Right lung (tissue), 5 donors: ENCODE results near the gene NFIX. TPM values are rescaled to one million over a fixed set of nuclear protein-coding genes. Genes with fewer than 3 reads are reported as not detected.

Source experiments
- DNase-seq, 2 donors: peaks; one replicate each; pipeline ENCODE4 v3.0.0-alpha.2; 2013
- polyA plus RNA-seq, 5 donors: library from polyadenylated mRNA; unstranded; fragments of 120-200 nt; gene quantifications; one replicate each; pipeline versions ENCODE4 v1.2.1 to v1.2.3, GENCODE V29; 2013; ENCODE audit warnings: inconsistent platforms in 1 of 5, low replicate concordance in 1 of 5; ENCODE audit not compliant: insufficient read length in 5 of 5, insufficient read depth in 1 of 5

The NFIX gene
- polyA plus RNA-seq, 5 donors: 83.6 to 141 (median 101) TPM

DNA sequence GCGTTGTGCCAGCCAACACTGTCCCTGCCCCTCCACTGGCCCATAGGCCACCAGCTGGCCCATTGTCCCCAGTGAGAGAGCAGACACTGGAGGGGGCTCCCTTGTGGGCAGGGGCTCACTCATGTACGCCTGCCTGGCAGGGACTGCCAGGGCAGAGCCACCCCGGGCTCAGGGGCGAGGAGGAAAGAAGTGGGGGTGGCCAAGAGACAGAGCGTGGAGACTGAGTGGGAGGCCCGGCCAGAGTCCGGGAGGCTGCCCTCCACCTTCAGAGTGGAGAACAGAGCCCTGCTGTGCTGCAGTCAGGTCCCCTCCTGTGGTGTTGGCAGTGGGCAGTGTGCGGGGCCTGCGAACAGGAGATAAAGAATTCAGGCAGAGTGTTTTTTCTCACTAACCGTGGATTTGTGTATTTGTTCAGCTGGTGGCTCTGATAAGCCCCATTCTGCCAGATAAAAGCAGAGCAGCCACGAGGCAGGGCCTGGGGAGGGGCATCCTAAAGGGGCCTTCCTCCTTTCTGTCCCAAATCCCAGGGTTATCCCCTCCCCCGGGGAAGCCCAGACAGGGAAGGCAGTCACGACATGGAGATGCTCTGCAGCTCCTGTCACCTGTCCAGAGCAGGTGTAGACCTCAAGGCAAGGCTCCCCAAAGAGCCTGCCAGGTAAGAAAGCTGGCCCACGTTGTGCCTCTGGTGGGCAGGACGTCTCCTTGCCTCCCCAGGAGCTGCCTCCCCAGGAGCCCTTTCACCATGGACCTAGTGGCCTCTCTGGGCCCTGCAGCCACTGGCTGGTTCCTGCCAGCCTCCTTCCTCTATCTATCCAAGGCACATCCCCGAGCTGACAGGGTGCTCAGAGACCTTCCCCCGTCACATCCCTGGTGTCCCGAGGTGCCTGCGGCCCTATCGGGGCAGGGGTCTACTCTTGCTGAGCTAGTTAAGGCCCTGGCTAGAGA is 74.4 kb downstream of the NFIX start:
- DNase-seq: no peak

DNA sequence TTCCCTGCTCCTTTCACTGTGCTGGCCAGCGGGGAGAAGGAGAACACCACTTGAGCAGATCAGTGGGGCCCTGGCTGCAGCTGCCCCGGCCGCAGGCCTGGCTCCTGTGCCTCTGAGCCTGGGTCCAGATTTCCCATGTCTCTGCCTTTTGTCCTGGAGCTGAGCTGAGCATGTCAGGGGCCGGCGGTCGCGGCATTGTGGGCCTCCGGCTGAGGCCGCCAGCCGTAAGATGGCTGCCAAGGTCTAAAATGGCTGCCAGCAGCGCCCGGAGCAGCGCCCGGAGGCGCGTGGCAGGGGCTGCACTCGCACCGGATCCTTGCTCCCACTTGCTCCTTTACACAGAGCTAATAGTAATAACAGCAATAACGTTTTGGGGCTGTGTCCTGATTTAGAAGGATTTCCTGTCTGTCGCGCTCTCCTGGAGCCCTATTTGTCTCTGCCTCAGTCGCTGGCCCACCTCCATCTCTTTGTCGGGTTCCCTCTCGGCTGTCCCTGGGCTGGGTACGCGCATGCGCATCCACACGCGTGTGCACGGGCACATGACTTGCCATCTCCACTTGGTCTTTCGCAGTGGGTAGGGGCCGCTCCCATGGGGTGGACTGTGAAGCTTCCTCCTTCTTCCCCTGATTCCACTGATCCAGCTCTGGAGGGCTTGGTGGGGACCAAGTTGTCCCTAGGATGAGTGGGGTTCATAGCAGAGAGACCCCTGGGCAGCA is 75.3 kb downstream of the NFIX start:
- no peak for DNase-seq

DNA sequence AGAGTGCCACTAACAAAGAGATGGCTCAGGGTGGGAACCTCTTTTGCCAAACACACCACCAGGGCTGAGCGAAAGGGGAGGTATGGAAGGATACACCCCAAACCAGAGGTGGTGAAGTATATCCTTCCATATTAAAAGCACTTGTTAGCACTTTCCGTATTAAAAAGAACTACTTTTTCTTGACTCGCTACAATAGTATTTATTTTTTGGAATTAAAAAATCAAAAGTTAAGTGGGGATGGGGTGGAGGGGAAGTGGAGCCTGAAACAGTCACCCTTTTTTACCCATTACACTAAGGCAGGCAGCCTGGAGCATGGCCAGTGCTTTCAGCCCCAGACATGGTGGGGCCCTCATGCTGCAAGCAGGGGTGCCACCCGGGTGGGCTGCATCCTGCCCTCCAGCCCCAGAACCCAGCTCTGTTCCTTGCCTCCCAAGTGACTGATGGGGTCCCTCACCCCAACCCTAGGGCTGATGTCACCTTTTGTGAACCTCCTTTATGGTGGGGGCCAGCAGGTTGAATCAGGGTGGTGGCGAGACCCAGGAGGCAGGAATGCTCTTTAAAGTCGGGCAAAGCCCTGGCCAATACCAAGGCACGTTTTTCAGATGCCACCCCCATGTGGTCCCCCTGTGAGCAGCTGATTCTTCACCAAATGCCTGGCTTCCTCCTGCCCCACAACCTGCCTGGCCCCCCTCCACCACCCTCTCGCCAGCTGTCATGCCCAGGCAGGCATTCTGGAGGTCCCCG is 76.3 kb downstream of the NFIX start:
- no peak for DNase-seq

- DNase-seq: no peak
These were observed 77.1 kb downstream of the NFIX start for GRCh38 chr19:13072188-13072908.

GRCh38 chr19:13073263-13073662 is 78.0 kb downstream of the NFIX start:
- DNase-seq: no peak

- DNase-seq: no peak
These were observed 79.1 kb downstream of the NFIX start for GRCh38 chr19:13074378-13074777.

- DNase-seq: no peak
These were observed 81.0 kb downstream of the NFIX start for GRCh38 chr19:13076320-13076719.

DNA sequence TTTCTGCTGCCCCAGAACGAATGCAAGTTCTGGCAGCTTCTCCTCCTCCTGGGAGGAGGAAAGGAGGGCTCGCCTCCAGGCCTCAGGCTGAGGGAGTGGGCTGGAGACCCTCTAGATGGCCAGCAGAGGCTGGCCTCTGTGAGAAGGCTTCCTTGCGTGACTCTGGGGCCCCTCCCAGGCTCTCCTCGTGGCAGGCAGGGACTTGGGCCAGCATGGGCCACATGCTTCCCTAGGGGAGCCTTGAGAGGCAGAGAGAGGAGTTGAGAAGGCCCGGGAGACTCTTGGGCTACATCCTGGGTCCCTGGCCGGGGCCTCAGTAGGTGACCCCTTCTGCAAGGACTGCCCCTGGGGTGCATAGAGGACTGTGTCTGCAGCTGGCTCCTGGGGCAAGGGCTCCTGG is 81.5 kb downstream of the NFIX start:
- DNase-seq: no peak

DNA sequence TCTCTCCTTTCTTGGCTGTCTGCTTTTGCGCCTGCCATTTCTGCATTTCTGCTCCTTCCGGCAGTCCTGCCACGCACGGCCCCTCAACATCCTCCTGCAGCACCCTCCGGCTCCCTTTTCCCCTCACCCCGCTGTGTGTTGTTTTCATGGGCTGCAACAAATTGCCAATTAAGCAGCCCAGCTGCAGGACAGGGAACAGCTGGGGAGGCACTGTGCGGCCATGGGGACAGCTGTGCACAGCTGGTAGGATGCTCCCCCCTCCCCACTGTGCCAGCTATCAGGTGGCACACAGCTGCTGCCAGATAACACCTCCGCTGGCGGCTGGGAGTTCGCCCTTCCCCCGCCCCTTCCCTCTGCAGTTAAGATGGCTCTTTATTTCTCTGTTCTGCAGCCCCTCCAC is 82.0 kb downstream of the NFIX start:
- DNase-seq: no peak

DNA sequence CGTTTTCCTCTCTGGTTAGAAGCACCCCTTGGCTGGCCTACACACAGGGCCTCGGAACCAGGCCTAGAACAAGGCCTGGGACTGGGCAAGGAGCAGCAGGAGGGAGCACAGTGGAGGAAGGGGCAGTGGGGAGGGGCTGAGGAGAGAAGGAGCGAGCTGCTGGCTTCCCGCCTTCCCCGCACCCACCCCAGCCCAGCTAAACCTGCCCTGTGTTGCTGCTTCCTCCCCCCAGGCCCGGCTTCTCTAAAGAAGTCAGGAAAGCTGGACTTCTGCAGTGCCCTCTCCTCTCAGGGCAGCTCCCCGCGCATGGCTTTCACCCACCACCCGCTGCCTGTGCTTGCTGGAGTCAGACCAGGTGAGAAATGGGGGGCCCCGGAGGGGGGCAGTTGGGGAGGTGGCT is 83.1 kb downstream of the NFIX start:
- DNase-seq: no peak

DNA sequence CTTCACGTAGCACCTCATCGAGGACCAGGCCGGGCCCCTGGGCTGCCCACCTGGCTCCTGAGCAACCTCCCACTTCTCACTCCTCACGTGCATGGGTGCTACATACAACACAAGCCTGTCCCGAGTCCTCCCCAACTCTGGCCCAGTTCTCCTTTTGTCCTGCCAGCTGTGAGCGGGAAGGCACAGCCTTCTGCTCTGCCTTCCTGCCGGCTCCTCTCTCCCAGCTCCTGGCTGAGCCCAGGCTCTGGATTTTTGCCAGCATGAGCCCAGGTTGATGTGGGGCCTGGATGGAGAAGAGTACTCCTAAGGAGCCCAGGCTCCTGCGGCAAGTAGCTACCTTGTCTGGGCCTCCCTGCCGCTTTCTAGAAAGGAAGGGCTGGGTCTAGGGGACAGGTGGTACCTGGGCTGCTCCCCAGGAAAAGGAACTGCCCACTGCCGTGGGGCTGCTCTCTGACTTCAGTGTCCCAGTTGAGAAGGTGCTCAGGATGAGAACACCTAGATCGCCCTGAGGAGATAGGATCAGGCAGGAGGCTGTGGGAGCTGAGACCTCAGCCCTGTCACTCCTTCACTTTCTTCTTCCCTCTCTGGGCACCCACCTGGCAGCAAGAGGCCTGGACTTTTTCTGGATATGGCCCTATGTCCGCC is 83.7 kb downstream of the NFIX start:
- no peak for DNase-seq

DNA sequence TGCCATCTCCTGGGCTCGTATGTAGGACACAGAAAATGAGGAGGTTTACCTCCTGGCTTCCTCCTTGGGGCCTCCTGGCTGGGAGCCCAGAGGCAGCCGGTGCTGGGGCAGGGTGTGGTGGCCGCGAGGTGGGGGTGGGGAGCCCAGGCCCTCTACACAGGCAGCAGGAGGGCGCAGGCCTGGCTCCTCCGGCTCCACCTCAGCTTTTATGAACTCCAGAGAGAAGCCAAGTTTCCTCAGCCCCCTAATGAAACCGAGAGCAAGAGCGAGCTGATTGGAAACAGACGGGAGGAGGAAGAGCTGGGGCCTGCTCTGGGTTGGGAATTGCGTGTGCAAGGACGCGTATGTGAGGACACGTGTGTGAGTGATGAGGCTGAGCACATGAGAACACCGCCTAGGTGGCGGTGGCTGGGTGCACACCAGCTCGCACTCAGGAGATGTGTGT is 84.3 kb downstream of the NFIX start:
- DNase-seq: no peak

DNA sequence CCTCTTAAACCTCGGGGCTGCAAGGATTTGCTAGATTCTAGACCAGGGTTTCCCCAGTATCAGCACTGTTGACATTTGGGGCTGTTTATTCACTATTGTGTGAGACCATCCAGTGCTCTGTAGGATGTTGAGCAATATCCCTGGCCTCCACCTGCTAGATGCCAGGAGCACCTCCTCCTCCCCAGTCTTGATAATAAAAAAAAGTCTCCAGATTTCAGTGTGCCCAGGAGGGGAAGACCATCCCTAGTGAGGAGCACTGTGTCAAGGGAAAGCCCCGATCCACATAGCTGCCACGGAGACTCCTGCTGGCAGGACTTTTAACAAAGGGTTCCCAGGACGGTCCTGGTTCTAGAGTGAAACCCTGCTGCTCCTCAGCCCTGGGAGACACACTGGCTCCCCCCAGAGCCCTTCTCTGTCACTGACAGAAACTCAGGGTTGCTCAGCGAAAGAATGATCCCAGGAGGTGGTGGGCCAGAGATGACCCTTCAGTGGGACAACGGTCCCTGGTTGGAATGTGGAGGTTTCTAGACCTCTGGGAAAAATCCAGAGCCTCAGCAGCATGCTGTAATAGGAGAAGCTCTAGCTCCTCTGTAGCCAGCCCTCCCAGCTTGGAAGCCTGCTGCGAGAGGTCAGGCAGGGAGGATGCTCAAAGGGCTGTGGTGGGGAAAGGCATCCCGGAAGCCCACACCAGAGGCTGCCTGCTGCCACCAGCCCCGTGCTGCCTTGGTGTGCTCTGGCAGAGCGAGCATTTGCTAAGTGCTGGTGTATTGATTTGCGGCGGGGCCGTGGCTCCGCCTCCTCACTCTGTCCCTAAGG is 87.1 kb downstream of the NFIX start:
- no peak for DNase-seq

DNA sequence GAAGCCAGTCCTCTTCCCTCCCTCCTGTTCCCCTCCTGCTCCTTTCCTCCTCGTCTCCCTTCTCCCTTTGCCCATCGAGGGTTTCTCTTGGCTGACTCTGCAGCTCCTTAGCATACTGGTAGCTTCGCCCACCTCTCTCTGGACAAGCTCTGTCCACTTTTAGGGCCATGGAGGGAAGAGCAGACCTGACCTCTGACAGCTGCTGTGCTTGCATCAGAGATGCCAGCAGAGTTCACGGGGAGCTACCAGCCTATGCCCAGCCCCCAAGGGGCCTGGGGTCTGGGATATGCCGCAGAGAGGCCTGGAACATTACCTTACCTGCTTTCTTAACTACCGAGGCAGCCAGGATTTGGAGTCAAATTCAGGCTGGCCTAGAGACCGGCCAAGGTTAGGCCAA is 87.7 kb downstream of the NFIX start:
- no peak for DNase-seq

DNA sequence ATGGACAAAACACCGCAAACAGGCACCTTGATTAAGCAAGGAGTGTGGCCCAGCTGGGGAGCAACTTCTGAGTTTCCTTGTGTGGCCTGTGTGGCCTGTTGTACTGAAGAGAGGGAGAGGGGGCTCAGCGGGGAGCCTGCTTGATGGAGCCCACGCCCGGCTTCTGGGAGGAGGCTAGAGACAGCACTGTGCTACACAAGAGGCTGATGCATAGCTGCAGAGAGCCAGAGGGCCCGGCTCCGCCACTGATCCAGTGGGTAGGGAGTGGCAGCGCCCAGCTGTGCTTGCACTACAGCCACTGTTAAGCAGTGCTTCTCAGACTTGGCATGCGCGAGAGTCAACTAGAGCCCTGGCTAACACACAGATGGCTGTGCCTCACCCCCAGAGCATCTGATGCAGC is 88.4 kb downstream of the NFIX start:
- DNase-seq: no peak

GRCh38 chr19:13085666-13086065 is 90.4 kb downstream of the NFIX start:
- no peak for DNase-seq

DNA sequence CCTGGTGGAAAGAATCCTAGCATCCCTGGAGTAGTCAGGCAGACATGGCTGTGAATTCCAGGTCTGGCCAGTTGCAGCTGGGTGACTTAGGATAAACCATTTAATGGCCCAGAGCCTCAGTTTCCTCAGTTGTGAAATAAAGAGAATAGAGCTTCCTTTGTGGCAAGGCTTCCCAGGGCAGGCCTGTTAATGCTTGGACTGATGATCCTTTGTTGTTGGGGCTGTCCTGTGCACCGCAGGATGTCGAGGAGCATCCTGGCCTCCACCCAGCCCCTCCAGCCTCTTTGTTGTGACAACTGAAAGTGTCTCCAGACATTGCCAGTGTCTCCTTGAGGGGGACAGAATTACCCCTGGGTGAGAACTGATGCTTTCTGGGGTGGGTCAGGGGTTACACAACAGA is 91.1 kb downstream of the NFIX start:
- DNase-seq: no peak

- DNase-seq: no peak
These were observed 92.0 kb downstream of the NFIX start for GRCh38 chr19:13087295-13087694.

DNA sequence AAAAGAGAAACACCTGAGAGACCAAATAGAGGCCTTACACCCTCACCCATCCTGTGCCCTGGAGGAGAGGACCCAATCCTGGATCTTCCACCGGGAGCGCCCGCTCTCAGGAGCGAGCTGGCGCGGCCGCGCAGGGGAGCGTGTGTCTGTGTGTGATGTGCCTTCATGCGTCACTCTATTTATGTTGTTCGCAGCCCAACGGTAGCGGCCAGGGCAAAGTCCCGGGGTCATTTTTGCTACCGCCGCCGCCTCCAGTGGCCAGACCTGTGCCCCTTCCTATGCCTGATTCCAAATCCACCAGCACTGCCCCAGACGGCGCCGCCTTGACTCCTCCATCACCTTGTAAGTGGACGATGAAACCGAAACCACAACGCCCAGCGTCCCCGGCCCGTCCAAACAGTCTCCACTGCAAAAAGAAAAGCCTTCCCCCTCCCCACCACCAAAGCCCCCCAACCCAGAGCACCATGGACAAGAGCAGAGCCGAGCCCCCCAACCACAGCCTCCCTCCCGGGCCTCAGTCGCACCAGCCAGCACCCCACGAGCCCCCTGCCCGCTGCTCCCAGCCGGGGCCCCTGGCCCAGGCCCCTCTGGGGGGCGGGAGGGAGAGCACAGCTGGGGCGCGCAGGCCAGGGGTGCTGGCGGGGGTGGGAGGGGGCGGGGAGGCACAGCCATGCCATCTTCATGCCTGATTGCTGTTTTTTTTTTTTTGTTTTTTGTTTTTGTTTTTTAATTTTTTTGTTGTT is 92.7 kb downstream of the NFIX start:
- no peak for DNase-seq
